HG03159 (cell line): ENCODE data around the gene ARHGAP9.
"Not testable (repeated sequence)": the region's sequence is repeated elsewhere in the genome, so short reads cannot be mapped to it uniquely, and the experiment has no call there.

ENCODE experiments used
- ATAC-seq: cut with Tn5 transposase; IDR thresholded peaks from one replicate; pipeline ENCODE4 v1.9.1; 2021; ENCODE audit warnings: mild to moderate bottlenecking, moderate library complexity; ENCODE audit not compliant: unreplicated experiment

Gene ARHGAP9

GRCh38 chr12:57459750-57460467 is 19.8 kb downstream of the ARHGAP9 start, which contains the start of gene GLI1:
Gene GLI1 (plus strand): TSS chr12:57459785. CDS start chr12:57463692, 3,907 bp downstream.
- ATAC-seq, result no peak

- peak; percentile 60 for ATAC-seq
Measured at GRCh38 chr12:57459055-57459749, 20.5 kb downstream of the ARHGAP9 start.

GRCh38 chr12:57458665-57459054 is 21.0 kb downstream of the ARHGAP9 start:
- ATAC-seq, result no peak

- ATAC-seq, result no peak
Measured at GRCh38 chr12:57456737-57457490, 22.8 kb downstream of the ARHGAP9 start.

- ATAC-seq, result peak; percentile 39
Measured at GRCh38 chr12:57456145-57456700, 23.4 kb downstream of the ARHGAP9 start.

GRCh38 chr12:57455374-57456144 is 24.1 kb downstream of the ARHGAP9 start:
- ATAC-seq, result no peak

- ATAC-seq, result no peak
Measured at GRCh38 chr12:57454566-57455373, 24.9 kb downstream of the ARHGAP9 start, which contains the start of gene INHBE. Gene INHBE (plus strand): TSS chr12:57455307. CDS start chr12:57455537, 230 bp downstream.

- no peak for ATAC-seq
Measured at GRCh38 chr12:57454213-57454565, 25.5 kb downstream of the ARHGAP9 start.

GRCh38 chr12:57452937-57453509 is 26.6 kb downstream of the ARHGAP9 start:
- ATAC-seq, result no peak

GRCh38 chr12:57452181-57452936 is 27.3 kb downstream of the ARHGAP9 start:
- ATAC-seq, result no peak

GRCh38 chr12:57451233-57451778 is 28.4 kb downstream of the ARHGAP9 start:
- ATAC-seq, result no peak

GRCh38 chr12:57450057-57450456 is 29.6 kb downstream of the ARHGAP9 start:
- ATAC-seq, result no peak

GRCh38 chr12:57449375-57449774 is 30.3 kb downstream of the ARHGAP9 start:
- no peak for ATAC-seq

GRCh38 chr12:57448669-57449068 is 31.0 kb downstream of the ARHGAP9 start:
- no peak for ATAC-seq

- ATAC-seq, result no peak
Measured at GRCh38 chr12:57446292-57446960, 33.2 kb downstream of the ARHGAP9 start.

- no peak for ATAC-seq
Measured at GRCh38 chr12:57444744-57445143, 34.9 kb downstream of the ARHGAP9 start.

GRCh38 chr12:57444337-57444736 is 35.3 kb downstream of the ARHGAP9 start:
- ATAC-seq, result not testable (repeated sequence)
